H7 (cell line): ENCODE results near the gene GDPGP1. TPM values are rescaled to one million over a fixed set of nuclear protein-coding genes. Genes with fewer than 3 reads are reported as not detected.
"Not testable (repeated sequence)": the region's sequence is repeated elsewhere in the genome, so short reads cannot be mapped to it uniquely, and the experiment has no call there.

Experiments
- DNase-seq: peaks from one replicate; pipeline ENCODE4 v3.0.0; 2012
- H3K27me3 ChIP-seq: 2 replicates; pipeline ENCODE4 v1.6.0; 2011; ENCODE audit warnings: mild to moderate bottlenecking, low read length; ENCODE audit not compliant: control insufficient read depth, insufficient read depth
- H3K36me3 ChIP-seq: replicated peaks from 2 replicates; pipeline ENCODE4 v1.5.1; 2011; ENCODE audit warnings: low read length; ENCODE audit not compliant: control insufficient read depth, insufficient read depth
- H3K4me3 ChIP-seq: 2 replicates; pipeline ENCODE4 v1.5.1; 2011; ENCODE audit warnings: low read depth, mild to moderate bottlenecking, control low read depth, low read length, moderate library complexity; ENCODE audit not compliant: insufficient read depth
- total RNA-seq: library from RNA; depleted of rRNA; stranded (reverse); fragments of >200 nt; shearing (Covaris generic); gene quantifications from 2 replicates; pipeline ENCODE4 v1.2.3, GENCODE V29; 2014; rRNA removed

Gene GDPGP1
- 5.2 and 5.8 TPM in 2 replicates for total RNA-seq

DNA sequence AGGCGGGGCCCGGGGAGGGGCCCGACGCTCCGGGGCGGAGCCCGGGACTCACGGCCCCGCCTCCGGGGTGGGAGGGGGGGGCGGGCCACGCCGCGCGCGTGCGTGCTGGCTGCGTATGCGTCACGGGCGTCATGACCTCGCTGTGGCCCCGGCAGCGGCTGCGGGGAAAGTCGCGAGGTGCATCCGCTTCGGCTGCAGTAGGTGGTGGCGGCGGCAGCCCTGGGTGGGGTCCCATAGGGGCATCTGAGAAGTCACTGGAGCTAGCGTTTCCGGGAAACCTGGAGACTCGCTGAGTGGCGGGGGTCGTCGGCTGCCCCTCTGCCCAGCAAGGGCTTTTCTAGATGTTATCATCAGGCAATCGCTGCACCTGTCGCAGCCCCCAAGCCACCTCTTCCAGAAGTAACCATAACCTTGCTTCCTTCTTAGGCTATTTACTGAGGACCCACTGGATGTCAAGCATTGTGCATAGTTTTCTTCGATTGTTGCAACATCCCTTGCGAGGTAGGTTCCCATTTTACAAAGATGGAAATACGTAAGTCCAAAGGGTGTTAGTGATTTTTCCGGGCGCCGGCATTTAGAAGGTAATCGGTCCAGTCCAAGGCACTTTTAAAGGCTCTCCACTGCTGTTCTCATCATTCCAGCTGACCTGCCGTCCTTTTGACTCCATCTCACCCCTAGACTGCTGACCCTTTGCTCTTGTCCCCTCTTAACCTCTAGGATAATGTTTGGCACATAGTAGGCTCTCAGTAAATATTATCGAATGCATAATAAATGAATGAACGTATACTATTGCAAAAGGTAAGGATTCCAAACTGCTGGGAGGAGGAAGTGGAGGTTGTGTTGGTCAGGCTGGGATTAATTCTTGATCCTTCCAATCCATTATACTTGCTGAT lies at the start of gene GDPGP1:
TSS of gene GDPGP1 (plus strand) at position 114 of the 893 bp plus-strand sequence. CDS start 6,700 bp downstream, outside the sequence.
- no peaks in the 10 kb centered on the region for H3K27me3 ChIP-seq
- no peak for DNase-seq
- H3K36me3 ChIP-seq, result peaks cover 1% of the 10 kb centered on the region
- H3K4me3 ChIP-seq, result peak within 1 kb of the TSS; percentile 85

DNA sequence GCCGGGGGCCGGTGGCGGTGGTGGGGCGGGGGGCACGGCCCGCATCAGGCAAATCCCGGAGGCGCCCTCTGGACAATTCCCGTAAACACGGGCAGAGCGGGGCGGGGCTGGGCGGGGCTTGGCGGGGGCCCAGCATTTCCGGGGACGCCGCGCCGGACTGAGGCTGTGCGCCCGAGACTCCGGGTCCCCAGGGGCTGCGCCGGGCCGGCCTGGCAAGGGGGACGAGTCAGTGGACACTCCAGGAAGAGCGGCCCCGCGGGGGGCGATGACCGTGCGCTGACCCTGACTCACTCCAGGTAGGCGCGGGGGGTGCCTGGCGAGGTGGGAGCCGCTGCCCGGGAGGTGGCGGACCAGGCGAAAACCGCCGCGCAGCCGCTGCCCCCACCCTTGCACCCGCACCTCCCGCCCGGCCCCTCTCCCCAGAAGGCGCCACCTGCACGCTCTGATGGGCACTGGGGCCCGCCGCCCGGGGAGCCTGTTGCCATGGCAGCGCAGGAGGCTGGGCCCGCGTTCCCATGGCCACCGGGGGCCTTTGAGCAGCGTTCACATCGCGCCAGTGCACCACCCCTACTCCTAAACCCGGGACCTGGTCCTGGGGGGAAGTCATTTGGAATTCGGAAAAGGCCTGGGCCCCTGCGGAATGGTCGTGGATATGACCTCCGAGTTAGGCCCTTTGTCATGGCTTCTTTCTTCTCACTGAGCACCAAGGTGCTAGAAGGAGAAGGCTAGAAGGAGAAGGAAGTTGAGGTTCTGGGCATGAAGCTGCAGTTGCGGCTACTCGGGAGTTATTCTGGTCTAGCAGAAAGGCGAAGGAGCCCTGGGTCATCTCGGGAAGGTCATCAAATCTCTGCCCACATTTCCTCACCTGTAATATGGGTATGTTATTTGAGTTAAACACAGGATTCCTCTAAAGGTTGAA lies 49.0 kb upstream of the GDPGP1 start:
- Histone ChIP-seq H3K4me3 (peak overlapping the region; percentile 83), H3K36me3 (no peaks in the 10 kb centered on the region), H3K27me3 (no peaks in the 10 kb centered on the region)
- DNase-seq, result peak; percentile 95

DNA sequence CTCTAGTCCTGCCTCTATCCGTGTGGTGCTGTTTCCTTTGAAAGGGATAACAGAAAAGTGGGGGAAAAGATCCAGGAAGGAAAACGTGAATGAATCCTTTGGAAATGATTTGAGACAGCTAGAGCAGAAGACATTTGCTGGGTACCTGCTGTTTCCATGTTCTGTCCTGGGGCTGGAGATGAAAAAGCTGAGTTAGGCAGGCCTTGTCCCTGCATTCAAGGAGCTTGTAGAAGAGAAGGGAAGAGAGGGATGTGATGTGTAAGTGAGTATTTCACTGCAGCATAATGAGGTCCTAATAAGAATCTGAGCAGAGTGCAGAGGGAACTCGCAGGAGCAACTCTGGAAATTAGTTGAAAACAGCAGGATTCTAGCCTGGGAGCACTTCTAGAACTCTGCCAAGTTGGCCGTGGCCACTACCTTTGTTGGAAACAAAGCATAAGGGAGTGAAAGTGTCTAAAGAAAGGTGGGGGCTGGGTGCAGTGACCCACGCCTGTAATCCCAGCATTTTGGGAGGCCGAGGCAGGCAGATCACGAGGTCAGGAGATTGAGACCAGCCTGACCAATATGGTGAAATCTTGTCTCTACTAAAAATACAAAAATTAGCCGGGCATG lies 46.6 kb upstream of the GDPGP1 start:
- Histone ChIP-seq H3K36me3 (no peaks in the 10 kb centered on the region), H3K4me3 (no peak overlapping the region), H3K27me3 (no peaks in the 10 kb centered on the region)
- peak; percentile 8 for DNase-seq

GRCh38 chr15:90188065-90188464 lies 45.9 kb upstream of the GDPGP1 start:
- H3K36me3 ChIP-seq, H3K4me3 ChIP-seq, DNase-seq, H3K27me3 ChIP-seq: not testable (repeated sequence)

DNA sequence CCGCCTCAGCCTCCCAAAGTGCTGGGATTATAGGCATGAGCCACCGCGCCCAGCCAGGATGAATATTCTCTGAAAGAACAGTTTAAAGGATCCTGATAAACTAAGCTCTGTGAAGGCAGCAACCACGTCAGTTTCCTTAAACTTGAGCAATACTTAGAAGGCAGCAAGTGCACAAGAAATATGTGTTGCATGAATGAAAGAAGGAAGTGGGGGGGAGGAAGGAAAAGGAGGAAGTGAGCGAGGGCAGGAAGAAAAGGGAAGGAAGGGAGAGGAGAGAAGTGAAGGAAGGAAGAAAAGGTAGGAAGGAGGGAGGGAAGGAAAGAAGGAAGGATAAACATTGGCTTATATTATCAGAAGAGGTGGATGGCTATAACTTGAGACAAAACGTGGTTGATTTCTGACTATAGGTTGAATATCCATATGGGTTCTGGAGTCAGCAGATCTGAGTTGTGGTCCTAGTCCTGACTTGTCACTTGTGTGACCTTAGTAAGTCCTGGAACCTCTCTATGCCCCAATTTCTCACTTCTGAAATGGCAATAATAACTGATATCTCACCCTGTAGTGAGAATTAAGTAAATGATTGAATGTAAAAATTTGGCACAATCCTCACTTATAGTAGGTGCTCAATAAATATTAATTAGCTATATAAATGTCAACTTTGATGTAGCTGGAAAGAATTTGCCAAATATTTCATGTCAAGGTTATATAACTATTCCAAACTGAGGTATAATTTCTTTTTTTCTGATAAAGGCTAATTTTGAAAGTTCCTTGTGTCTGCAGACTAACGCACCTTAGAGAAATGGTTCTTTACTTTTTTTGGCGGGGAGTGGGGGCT lies 44.9 kb upstream of the GDPGP1 start:
- peak; percentile 2 for DNase-seq
- H3K36me3 ChIP-seq, result no peaks in the 10 kb centered on the region
- no peak overlapping the region for H3K4me3 ChIP-seq
- H3K27me3 ChIP-seq, result no peaks in the 10 kb centered on the region

- no peak overlapping the region for H3K4me3 ChIP-seq
- no peaks in the 10 kb centered on the region for H3K27me3 ChIP-seq
- no peaks in the 10 kb centered on the region for H3K36me3 ChIP-seq
- DNase-seq, result peak; percentile 14
Measured at GRCh38 chr15:90189781-90190467, 44.1 kb upstream of the GDPGP1 start.

DNA sequence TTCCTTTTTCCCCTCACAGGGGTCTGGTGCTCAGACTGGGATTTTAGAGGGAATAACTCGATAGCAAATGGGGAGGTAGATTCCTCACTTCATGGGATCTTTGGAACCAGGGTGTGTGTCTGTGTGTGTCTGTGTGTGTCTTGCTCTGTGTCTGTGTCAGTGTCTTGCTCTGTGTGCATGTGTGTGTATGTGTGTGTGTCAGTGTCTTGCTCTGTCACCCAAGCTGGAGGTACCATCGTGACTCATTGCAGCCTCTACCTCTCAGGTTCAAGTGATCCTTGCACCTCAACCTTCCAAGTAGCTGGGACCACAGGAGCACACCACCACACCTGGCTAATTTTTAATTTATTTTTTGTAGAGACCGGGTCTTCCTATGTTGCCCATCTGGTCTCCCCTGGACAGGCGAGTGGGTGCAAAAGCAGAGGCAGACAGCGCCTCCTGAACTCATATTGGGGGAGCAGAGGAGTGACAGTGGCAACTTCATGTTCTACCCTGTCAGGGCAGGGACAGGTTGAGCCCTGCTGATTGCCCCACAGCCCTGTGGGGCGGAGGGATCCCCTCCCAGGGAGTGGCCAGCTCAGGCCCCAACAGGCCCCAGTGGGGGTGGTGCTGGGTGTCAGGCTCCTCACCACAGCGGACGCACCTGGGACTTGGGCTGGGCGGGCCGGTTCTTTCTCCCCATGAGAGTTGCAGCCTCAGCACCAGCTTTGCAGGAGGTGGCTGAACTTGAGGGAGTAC lies 43.2 kb upstream of the GDPGP1 start:
- DNase-seq, result peak; percentile 30

GRCh38 chr15:90191344-90191687 lies 42.7 kb upstream of the GDPGP1 start:
- DNase-seq, result no peak
- no peaks in the 10 kb centered on the region for H3K27me3 ChIP-seq
- H3K4me3 ChIP-seq, result no peak overlapping the region
- no peaks in the 10 kb centered on the region for H3K36me3 ChIP-seq

More for the DNA sequence above, 43.2 kb upstream of the GDPGP1 start:
- H3K4me3 ChIP-seq, result no peak overlapping the region
- no peaks in the 10 kb centered on the region for H3K36me3 ChIP-seq
- no peaks in the 10 kb centered on the region for H3K27me3 ChIP-seq

DNA sequence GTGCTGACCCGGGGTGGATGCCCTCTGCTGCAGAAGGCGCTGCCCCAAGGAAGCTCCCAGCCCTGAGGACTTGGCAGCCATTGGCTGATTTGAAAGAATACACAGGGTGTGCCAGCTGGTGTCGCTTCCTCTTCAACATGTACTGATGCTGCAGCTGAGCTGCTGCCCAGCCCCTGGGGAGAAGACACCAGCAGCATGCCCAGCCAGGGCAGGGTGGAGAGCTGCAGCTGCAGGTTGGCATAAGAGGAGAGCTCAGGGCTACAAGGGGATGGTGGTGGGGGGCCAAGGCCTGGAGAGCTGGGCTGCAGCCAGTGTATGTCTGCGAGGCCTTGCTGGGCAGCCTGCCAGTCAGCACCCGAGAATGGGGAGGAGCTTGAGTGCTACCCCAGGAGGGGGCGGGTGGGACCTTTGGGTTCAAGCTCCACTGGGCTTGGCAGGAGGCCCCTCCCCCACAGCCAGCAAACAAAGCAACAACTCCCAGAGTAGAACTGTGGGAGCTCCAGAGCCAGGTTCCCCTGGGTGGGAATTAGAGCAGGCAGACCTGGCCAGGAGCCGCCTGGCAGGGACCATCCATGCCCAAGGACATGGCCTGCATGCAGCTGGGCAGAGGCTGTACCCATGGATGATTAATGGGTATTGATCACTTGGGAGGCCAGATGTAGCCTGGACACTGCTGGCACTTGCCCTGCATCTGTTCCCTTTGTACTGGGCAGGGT lies 42.1 kb upstream of the GDPGP1 start:
- H3K4me3 ChIP-seq, result no peak overlapping the region
- DNase-seq, result peak; percentile 57
- no peaks in the 10 kb centered on the region for H3K27me3 ChIP-seq
- no peaks in the 10 kb centered on the region for H3K36me3 ChIP-seq

GRCh38 chr15:90192961-90193786 lies 40.8 kb upstream of the GDPGP1 start:
- DNase-seq, result no peak
- H3K4me3 ChIP-seq, result no peak overlapping the region
- no peaks in the 10 kb centered on the region for H3K27me3 ChIP-seq
- H3K36me3 ChIP-seq, result no peaks in the 10 kb centered on the region

DNA sequence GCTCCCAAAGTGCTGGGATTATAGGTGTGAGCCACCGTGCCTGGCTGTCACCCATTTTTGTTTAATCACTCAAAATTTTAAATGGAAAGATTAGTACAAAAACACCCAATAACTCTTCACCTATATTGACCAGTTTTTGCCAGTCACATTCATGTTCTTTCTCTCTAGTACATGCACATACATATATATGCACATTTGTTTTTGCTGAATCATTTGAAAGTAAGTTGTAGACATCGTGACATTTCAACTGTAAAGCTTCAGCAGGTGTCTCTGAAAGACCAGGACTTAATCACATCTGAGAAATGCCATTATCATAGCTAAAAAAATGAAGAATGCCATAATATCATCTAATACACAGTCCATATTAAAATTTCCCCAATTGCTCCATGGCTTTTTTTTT lies 39.4 kb upstream of the GDPGP1 start:
- H3K36me3 ChIP-seq, result no peaks in the 10 kb centered on the region
- no peak for DNase-seq
- H3K27me3 ChIP-seq, result no peaks in the 10 kb centered on the region
- no peak overlapping the region for H3K4me3 ChIP-seq
